DMS153 (cell line): ENCODE measurements around the gene CRX.
"Not testable (repeated sequence)": the region's sequence is repeated elsewhere in the genome, so short reads cannot be mapped to it uniquely, and the experiment has no call there.

Experiments
- DNase-seq: peaks from one replicate; lab custom pipeline; 2025; lab: John Stamatoyannopoulos, UW

CRX gene

GRCh38 chr19:47859838-47860237, 38.1 kb downstream of the CRX start:
- not testable (repeated sequence) for DNase-seq

GRCh38 chr19:47860602-47861297, 39.0 kb downstream of the CRX start:
- DNase-seq = no peak

GRCh38 chr19:47861630-47862029, 39.9 kb downstream of the CRX start:
- no peak for DNase-seq

GRCh38 chr19:47863514-47863936, 41.8 kb downstream of the CRX start:
- DNase-seq = peak; percentile 24

- no peak for DNase-seq
Observed at GRCh38 chr19:47865166-47865565, 43.4 kb downstream of the CRX start.

- DNase-seq = no peak
Observed at GRCh38 chr19:47878906-47879305, 57.2 kb downstream of the CRX start.

GRCh38 chr19:47879385-47879784, 57.6 kb downstream of the CRX start:
- not testable (repeated sequence) for DNase-seq

GRCh38 chr19:47881757-47882156, 60.0 kb downstream of the CRX start:
- DNase-seq = no peak

- no peak for DNase-seq
Observed at GRCh38 chr19:47882890-47883289, 61.2 kb downstream of the CRX start.

GRCh38 chr19:47885067-47885463, 63.3 kb downstream of the CRX start:
- DNase-seq = no peak

GRCh38 chr19:47886010-47886559, 64.3 kb downstream of the CRX start, which contains the start of gene SULT2A1:
Gene SULT2A1, minus strand, starts transcription at chr19:47886315. Its CDS starts 58 bp downstream, at chr19:47886257.
- DNase-seq = no peak

GRCh38 chr19:47890865-47891621, 69.3 kb downstream of the CRX start:
- DNase-seq = no peak

GRCh38 chr19:47891622-47891922, 69.8 kb downstream of the CRX start:
- no peak for DNase-seq

GRCh38 chr19:47891923-47892666, 70.4 kb downstream of the CRX start:
- DNase-seq = no peak
